ENCODE data around the gene SEMA3G. TPM values are rescaled to one million over a fixed set of nuclear protein-coding genes. Genes with fewer than 3 reads are reported as not detected.

Gene SEMA3G
- total and polyA plus RNA-seq, 2 experiments from 2014 or later, result 0.47 to 2.5 TPM

GRCh38 chr3:52420388-52420787 is 24.5 kb downstream of the SEMA3G start (continued):
- TF ChIP-seq ZNF114 (CRISPR knock-in tag; IDR thresholded peaks at IDR 0.05) (no peak), STAT1 (IDR thresholded peaks at IDR 0.05; ENCODE audit: unreplicated experiment) (no peak), EZH2phosphoT487 (IDR thresholded peaks at IDR 0.05; ENCODE audit: unreplicated experiment) (no peak), JUNB (IDR thresholded peaks at IDR 0.05; ENCODE audit: unreplicated experiment) (no peak), ZNF331 (CRISPR knock-in tag; IDR thresholded peaks at IDR 0.05; ENCODE audit: low read depth) (no peak), CREB1 (CRISPR knock-in tag; IDR thresholded peaks at IDR 0.05; ENCODE audit: low read depth) (no peak), ETS1 (IDR thresholded peaks at IDR 0.05) (no peak), NANOG (IDR thresholded peaks at IDR 0.05; ENCODE audit: borderline replicate concordance) (no peak), POLR2AphosphoS5 (IDR thresholded peaks at IDR 0.05; ENCODE audit: low read depth) (no peak)

- H3F3A ChIP-seq (replicated peaks; ENCODE audit: low read depth), result peaks cover 8% of the 10 kb centered on the region
- no peaks in the 10 kb centered on the region for H3K79me2 ChIP-seq (replicated peaks; ENCODE audit: insufficient read depth)
- Mint-ChIP-seq H3K36me3 (ENCODE audit: low read depth) (no peaks in the 10 kb centered on the region), H3K4me1 (peaks cover 8% of the 10 kb centered on the region; the same call in 2 of the 3 replicates), H3K27me3 (ENCODE audit: insufficient read depth, low read depth, poor library complexity) (peaks cover 6% of the 10 kb centered on the region), H3K4me3 (no peak overlapping the region), H3K27ac (no peak overlapping the region), H3K9me3 (no peaks in the 10 kb centered on the region)
- no peak for DNase-seq (ENCODE audit: low spot score)
- H4K20me1 ChIP-seq (replicated peaks; ENCODE audit: insufficient read depth), result 0 out of 2 replicates have a peak, but pooled peaks cover 5% of the 10 kb centered on the region
- H3K4me2 ChIP-seq, result no peak overlapping the region
- no peaks in the 10 kb centered on the region for H3K27me3 ChIP-seq (ENCODE audit: insufficient read depth)
- ATAC-seq, result no peak
- peaks cover 8% of the 10 kb centered on the region; the same call in 1 of the 2 replicates for H3K4me1 ChIP-seq (ENCODE audit: insufficient read depth)
- no peak overlapping the region for H3K27ac ChIP-seq (ENCODE audit: low read depth)
- no peak overlapping the region for H2AFZ ChIP-seq
- H3K9me2 ChIP-seq (ENCODE audit: insufficient read depth), result no peaks in the 10 kb centered on the region
- H3K36me3 ChIP-seq (ENCODE audit: insufficient read depth), result no peaks in the 10 kb centered on the region
- H3K4me3 ChIP-seq, result no peak overlapping the region
- TF ChIP-seq EZH2phosphoT487 (IDR thresholded peaks at IDR 0.05; ENCODE audit: unreplicated experiment), result no peak
- no peak for TF ChIP-seq NANOG (IDR thresholded peaks at IDR 0.05; ENCODE audit: borderline replicate concordance)
- TF ChIP-seq EZH2 (IDR thresholded peaks at IDR 0.05; ENCODE audit: low read depth, unreplicated experiment), result no peak
- TF ChIP-seq JUNB (IDR thresholded peaks at IDR 0.05; ENCODE audit: unreplicated experiment), result no peak
- TF ChIP-seq STAT1 (IDR thresholded peaks at IDR 0.05; ENCODE audit: unreplicated experiment), result no peak
- TF ChIP-seq ZNF462 (CRISPR knock-in tag; IDR thresholded peaks at IDR 0.05), result no peak
- TF ChIP-seq POLR2AphosphoS5 (IDR thresholded peaks at IDR 0.05; ENCODE audit: low read depth), result no peak
- no peak for TF ChIP-seq ZNF114 (CRISPR knock-in tag; IDR thresholded peaks at IDR 0.05)
- TF ChIP-seq CTCF (conservative IDR thresholded peaks at IDR 0.05; ENCODE audit: low read depth in 2 of 2), result no peak
- no peak for TF ChIP-seq ETS1 (IDR thresholded peaks at IDR 0.05)
- no peak for TF ChIP-seq ZNF331 (CRISPR knock-in tag; IDR thresholded peaks at IDR 0.05; ENCODE audit: low read depth)
These were observed 29.1 kb downstream of the SEMA3G start for GRCh38 chr3:52415800-52416199.

Data from GM23338 (cell line).